Measurements from ENCODE around the gene LSM14B.
"Not testable (repeated sequence)": the region's sequence is repeated elsewhere in the genome, so short reads cannot be mapped to it uniquely, and the experiment has no call there.

Gene LSM14B

DNA sequence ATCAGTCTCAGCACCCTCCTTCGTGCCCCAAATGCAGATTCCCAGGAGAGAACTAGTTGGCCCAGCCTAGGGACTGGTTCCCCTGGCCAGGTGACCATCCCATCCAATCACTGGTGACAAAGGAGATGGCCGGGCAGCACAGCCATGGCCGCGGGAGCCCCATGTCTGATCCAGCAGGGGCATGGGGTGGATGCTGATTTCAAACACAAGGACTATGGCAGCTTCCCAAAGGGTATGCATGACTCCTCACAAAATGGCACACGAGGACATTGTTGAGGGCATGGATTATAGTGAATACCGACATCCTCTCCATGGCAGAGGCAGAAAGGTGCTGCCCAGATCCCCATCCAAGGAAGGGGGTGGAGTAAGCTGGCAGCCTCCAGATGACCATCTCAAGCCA lies 9.9 kb upstream of the LSM14B start:
- no peak overlapping the region for H3K4me3 ChIP-seq (ENCODE audit: low read depth, low read length)

DNA sequence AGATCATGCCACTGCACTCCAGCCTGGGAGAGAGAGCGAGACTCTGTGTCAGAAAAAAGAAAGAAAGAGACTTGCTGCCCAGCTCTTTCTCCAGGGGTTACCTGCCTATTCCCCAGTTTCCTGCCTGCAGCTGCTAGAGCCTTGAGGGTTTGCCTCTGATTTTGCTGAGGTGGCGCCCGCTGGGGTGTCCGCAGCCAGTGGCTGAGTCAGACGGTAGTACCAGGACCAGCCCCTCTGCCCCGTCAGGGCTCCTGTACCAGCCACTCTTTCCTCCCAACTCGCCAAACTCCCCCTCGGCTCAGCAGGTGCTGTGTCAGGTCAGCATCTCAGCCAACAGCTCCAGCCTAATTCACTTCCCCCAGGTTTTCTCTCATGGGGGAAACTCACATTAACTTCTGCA lies 7.4 kb upstream of the LSM14B start:
- H3K4me3 ChIP-seq (ENCODE audit: low read depth, low read length) = no peak overlapping the region

DNA sequence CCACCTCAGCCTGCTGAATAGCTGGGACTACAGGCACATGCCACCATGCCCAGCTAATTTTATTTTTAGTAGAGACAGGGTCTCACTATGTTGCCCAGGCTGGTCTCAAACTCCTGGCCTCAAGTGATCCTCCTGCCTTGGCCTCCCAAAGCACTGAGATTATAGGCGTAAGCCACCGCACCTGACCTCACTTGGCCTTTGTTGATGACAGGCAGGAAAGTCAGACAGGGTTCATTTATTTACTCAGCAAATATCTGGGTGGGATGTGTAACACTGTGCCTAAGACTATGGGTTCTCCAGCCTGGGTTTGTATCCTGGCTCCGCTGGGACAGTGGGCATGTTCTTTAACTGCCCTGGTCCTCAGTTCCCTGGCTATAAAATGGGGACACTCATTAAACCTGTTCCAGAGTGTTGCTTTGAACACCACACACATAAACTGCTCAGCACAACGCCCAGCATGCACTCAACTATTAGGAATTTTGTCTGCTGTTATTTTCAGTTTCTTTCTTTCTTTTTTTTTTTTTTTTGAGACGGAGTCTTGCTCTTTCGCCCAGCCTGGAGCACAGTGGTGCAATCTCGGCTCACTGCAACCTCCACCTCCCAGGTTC lies 6.4 kb upstream of the LSM14B start:
- H3K4me3 ChIP-seq (ENCODE audit: low read depth, low read length) = not testable (repeated sequence)

DNA sequence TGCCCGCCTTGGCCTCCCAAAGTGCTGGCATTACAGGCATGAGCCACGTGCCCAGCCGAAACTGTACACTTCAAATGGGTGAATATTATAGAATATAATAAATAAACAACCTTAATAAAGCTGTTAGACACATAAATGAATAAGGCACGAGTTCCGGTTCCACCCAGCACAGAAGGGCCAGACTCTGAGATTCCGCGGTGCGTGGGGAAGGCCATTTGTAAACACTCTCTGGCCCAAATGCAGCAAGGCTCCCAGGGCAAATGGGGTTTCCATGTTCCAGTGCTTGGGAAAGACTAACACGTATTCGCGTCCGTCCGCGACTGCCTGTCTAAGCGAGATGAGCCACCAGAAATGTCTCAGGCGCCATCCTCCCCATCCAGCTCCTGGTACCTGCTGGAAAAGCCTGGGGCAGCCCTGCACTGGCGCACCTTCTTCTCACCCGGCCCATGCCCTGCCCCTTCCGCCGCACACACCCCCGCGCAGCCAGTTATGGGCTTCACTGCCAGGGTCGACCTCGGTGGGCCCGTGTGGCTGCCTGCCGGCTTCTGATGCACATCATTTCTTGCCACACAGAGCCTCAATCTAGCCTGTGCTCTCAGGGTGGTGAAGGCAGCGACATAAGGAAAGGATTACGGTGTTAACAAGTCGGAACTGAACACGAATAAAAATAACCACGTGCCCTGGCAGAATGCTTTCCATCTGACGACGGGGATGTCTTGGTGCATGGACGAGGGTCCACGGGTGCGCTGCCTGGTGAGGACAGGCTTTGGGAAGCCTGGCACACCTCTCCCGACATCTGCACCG lies 5.5 kb upstream of the LSM14B start:
- no peak overlapping the region for H3K4me3 ChIP-seq (ENCODE audit: low read depth, low read length)

DNA sequence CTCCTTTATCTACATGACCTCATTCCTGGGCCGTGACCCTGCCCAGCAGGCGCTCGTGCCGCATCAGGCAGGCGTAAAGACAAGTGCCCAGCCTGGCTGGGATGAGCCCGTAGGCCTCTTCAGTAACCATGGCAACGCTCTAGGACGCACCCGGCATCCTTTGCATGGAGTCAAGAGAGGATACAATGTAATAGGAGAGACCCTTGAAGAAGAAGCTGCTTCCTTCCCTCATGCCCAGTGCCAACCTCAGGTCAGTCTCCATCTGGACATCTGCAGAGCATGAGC lies 5.0 kb upstream of the LSM14B start:
- H3K4me3 ChIP-seq (ENCODE audit: low read depth, low read length) = no peak overlapping the region

DNA sequence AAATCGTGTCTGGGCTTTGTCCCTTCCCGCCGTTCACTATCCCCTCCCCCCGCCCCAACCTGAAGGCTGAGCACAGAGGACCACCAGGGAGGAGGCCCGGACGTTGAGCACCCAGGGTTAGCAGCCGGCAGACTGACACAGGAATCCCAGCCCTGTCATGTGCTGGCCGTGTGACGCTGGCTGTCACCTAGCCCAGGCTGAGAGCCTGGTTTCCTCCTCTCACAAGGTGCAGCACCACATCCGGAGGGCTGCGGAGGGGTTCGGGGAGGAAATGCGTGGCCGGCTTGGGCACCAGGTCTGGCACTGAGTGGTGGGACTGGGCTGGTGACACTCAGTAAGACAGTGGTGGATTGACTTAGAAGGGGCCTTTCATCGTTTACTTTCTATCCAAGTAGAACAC lies 4.6 kb upstream of the LSM14B start:
- no peak overlapping the region for H3K4me3 ChIP-seq (ENCODE audit: low read depth, low read length)

DNA sequence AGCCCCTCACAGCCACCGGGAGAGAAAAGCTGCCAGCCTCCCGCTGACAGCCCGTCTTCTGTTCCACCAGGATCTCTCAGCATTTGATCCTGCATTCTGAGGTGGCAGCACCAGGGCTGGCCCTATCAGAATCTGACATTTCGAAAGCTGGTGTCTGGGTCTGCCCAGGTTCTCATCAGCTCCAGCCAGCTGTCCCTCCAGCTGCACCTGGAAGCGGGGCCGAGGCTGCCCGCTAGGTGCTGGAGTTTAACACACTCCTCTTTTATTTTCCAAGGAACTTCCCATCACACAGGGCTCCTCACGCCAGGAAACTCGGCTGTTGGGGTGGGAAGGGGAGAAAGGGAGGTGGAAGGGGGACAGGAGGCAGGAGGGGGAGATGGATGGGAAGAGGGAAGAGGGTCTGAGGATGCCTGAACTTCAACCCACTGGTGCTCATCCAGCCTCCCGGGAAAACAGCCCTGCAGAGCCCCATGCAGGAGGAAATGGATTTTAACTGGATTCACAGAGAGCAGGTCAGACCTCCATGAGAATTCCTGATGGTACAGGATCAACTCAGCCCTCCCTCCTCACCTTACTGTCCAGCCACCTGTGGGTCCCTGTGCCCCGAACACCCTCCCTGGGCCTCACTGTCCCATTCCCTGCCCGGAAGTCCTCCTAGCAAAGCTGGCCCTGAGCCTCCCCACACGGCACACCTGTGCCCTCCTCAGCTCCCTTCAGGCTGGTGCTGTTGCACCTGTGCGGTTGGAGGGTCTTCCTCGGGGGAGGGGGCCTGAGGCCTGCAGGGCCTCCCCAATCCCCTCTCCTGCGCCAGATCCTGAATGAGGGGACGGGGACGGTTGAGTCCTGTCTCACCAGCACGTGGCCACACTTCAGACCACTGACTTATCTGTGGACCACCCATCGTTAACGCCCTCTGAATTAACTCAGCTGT lies 3.9 kb upstream of the LSM14B start:
- H3K4me3 ChIP-seq (ENCODE audit: low read depth, low read length) = no peak overlapping the region

DNA sequence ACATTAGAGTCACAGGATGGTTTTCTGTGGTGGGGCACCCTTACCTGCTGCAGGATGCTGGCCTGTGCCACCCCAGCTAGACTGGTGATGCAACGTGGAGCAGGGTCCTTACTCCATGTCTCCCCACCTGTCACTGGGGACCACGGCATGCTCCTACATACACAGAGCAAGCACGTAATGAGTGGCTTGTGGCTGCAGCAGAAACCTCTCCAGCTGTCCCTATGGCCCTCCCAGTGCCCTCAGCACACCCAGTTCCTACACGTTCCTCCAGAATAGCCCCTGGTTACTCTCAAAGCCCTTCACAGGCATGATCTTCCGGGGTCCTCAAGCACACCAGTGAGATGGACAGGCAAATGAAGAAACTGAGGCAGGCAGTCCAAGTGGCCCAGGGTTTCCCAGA lies 3.2 kb upstream of the LSM14B start:
- H3K4me3 ChIP-seq (ENCODE audit: low read depth, low read length) = no peak overlapping the region

DNA sequence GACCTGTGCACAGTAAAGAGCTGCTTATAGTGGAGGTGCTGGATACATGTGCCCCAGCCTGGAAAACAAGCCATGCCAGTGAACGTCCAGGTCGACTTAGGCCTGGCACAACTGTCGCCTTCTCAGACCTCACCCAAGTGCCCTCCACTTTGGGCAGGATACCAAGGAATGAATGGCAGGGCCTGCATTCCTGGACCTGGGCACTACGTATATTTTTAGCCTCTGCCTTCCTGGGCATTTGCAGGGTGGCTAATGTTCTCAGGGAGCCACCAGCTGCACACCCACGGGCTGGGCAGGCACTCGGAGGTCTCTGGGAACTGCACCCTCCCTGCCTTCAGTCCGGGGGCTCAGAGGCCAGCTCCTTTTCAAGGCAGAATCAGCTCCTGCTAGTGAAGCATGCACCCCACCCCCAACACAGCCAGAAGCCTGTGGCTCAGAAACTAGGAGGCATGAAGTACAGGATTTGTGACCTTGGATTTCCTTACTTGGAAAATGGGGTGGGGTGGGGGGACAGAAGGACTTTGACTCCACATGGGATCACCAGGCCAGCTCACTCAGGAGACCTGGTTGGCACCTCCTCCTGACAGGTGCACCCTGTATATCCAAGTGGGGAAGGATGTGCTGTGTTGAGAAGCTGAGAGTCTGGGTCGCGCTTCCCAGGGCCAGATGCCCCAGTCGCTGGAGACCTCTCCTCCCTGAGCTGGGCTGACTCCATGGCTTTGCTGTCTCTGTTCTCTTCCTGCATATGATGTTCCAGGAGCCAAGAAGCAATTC lies 2.5 kb upstream of the LSM14B start:
- no peak overlapping the region for H3K4me3 ChIP-seq (ENCODE audit: low read depth, low read length)

DNA sequence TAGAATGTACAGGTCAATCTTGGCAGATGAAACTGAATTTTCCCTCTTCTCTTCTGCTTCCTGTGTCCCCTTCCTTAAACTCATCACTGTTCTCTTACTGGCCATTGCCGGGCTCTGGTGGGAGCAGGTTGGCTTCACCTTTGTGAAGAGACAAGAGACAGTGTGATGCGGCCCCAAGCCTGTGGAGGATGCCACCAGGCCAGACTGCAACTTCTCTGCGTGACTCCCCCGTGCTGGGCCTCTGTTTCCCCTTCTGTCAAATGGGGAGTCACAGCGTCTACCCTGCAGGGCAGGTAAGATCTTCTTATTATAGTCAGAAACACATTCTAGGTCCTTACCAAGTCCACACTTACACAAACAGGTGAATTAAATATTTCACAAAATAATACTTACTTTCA lies 1.9 kb upstream of the LSM14B start:
- no peak overlapping the region for H3K4me3 ChIP-seq (ENCODE audit: low read depth, low read length)

DNA sequence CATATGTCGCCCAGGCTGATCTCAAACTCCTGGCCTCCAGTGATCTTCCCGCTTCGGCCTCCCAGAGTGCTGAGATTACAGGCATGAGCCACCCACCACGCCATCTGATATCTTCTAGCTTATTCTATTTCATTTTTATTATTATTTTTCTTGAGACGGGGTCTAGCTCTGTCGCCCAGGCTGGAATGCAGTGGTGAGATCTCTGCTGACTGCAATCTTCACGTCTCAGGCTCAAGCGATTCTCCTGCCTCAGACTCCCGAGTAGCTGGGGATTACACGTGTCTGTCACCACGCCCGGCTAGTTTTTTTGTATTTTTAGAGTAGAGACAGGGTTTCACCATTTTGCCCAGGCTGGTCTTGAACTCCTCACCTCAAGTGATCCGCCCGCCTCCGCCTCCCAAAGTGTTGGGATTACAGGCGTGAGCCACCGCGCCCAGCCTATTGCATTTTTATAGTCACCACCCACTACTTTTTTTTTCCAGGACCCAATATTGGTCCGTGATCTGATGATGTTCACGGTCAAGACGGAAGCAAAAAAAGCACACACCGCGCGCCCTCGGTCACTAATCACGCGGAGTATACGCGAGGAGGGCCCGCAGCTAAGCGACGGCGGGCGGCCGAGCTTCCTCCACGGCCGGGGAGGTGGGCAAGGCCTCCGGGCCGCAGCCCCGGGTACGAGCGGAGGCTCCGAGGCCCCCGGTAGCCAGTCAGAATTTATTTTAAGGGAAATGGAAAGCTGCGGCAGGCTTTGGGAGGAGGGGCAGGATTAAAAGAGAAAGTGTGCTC lies 1.1 kb upstream of the LSM14B start:
- peak overlapping the region; percentile 56 for H3K4me3 ChIP-seq (ENCODE audit: low read depth, low read length)

DNA sequence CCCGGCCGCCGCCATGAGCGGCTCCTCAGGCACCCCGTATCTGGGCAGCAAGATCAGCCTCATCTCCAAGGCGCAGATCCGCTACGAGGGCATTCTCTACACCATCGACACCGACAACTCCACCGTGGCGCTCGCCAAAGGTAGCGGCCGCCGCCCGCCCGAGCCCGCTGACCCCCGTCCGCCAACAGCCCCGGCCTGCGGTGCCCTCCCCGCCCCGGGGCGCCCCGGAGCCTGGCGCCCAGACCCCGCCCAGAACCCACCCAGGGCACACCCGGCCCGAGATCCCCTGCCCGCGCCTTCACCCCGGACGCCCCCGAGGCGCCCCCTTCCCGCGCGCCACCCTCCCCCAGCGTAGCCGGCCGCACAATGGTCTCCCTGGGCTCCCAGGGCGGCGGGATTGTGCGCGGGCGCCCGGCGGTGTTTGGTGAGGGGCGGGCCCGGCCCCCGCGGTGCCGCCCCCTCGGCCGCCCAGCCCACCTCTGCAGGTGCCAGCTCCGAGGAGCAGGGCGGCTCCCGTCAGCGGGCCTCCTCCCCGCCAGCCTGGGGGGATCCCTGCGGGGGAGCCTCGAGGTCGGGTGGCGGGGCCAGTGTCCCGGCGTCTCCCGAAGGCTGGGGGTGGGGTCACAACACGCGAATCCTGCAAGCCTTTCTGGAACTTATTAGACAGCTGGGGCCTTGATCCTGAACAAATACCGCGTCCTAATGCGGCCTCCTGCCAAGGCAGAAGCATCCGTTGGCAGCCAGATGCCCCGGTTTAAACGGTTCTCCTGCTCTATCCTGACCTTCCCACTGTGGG lies 577 bp downstream of the LSM14B start:
- H3K4me3 ChIP-seq (ENCODE audit: low read depth, low read length) = peak overlapping the region; percentile 81

DNA sequence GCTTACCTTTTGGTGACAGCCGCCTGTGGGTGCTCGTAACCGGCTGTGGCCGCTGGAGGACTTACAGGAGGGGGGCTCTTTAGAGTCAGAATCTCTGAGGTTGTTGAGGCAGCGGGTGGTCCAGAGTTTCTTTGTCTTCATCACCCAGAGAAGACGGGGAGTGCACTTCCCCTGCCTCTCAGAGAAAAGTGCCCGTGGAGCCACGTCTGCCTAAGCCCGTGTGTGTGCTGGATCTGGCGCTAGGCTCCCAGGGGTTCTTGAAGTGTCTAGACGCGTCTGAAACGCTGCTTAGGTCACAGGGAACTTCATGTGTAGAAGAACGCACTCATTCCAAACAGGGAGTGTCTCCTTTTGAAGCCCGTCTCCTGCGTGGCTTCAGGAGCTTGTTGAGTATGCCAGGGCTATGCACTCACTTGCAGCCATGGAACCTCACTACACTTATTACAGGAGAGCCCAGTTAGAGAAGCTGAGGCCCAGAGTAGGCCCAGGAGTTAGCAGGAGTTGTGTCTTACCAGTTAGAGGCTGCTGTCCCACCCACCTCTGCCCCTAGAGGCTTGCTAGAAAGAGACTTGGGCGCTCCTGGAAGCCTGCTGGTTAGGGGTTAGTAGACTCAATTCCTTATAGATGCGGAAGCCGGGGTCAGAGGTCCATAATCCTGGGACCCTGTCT lies 1.3 kb downstream of the LSM14B start:
- peak overlapping the region; percentile 81 for H3K4me3 ChIP-seq (ENCODE audit: low read depth, low read length)

DNA sequence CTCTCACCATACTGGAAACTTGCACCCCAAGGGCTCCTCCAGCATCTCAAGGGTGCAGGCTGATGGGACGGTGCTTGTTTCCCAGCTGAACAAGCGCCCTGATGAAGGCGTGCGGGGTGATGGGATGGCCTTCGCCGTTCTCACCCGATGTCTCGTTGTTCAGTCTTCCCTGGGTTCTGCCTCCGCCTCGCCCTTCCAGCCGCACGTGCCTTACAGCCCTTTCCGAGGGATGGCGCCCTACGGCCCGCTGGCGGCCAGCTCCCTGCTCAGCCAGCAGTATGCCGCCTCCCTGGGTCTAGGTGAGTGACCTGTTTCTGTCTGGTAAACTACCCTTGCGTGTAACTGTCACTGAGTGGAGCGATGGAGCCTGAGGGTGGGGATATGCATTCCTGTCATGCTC lies 3.9 kb downstream of the LSM14B start:
- no peak overlapping the region for H3K4me3 ChIP-seq (ENCODE audit: low read depth, low read length)

DNA sequence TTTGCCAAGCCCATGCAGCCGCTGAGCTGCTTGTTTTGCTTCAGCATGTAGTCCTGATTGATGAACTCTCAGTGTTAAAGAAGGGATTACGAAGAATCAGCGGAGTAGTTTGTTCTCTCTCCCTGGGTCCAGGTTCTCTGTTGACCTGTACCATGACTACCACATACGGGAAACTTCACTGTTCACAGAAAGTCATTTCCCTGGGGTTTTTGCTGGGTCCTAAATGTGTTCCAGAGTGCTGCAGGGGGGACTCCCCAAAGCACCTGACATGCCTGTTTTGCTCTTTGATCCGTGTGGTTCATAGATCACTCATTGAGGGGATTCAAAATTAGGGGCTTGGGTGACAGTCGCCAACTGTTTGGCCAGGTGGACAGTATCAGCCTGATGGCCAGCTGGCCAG lies 5.5 kb downstream of the LSM14B start:
- H3K4me3 ChIP-seq (ENCODE audit: low read depth, low read length) = no peak overlapping the region

DNA sequence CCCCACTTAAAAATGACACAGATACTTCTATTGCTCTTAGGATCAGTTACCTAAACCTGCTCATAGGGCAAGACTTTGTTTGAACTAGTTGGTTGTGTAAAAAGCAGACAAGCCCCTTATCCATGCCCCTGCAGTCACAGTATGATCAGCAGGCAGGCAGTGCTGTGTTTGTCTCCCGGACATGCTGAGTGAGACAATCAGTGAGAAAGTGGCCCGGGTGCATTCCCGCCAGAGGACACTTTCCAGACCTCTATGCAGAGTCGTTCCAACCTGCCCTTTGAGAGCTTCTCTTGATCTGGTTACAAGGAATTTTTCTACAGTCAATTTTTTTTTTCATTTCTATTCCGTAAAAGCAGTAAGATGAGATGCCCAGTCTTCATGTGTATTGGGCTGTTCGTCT lies 6.2 kb downstream of the LSM14B start:
- no peak overlapping the region for H3K4me3 ChIP-seq (ENCODE audit: low read depth, low read length)

DNA sequence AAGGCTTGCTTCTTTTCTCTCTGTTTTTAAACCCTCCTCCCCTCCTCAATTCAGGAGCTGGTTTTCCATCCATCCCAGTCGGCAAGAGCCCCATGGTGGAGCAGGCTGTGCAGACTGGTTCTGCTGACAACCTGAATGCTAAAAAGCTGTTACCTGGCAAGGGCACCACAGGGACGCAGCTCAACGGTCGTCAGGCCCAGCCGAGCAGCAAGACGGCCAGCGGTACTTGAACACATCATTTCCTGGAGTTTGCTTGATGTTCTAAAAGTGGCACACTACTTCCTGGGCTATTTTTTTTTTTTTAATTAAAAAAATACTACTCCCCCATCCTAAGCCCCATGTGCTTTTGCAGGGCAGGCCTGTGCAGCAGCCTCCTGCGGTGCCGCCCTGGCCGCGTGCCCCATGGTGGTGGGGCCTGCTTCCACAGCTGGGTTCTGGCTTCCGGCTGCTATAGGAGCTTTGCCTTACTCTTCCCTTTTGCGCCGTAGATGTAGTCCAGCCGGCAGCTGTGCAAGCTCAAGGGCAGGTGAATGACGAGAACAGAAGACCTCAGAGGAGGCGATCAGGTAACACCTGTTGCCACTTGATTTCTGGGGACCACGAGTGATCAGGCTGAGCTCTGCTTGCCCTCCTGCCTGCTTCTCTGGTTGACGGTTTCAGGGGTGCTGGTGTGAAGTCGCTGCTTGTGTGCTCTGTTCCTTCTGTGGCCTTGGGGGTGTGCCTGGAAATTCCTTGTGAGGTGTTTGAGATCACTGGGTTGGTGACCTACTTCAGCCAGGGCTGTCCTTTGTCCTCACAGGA lies 7.7 kb downstream of the LSM14B start:
- no peak overlapping the region for H3K4me3 ChIP-seq (ENCODE audit: low read depth, low read length)
